Ishikawa (cell line): Measurements from ENCODE around the gene RAPGEF3.

Experiments
- CEBPB ChIP-seq: IDR thresholded peaks from 2 replicates; pipeline ENCODE4 v1.6.1; 2012
- EP300 ChIP-seq: IDR thresholded peaks from 2 replicates; pipeline ENCODE4 v1.6.1; 2012; ENCODE audit warnings: borderline replicate concordance
- FOXM1 ChIP-seq: IDR thresholded peaks from 2 replicates; pipeline ENCODE4 v1.6.1; 2012; ENCODE audit warnings: low read depth, borderline replicate concordance
- MAX ChIP-seq: IDR thresholded peaks from 2 replicates; pipeline ENCODE4 v1.6.1; 2012
- RAD21 ChIP-seq: IDR thresholded peaks from 2 replicates; pipeline ENCODE4 v1.6.1; 2012; ENCODE audit warnings: low read depth
- REST ChIP-seq: IDR thresholded peaks from 2 replicates; pipeline ENCODE4 v1.6.1; 2012; ENCODE audit warnings: low read depth, mild to moderate bottlenecking
- TAF1 ChIP-seq: IDR thresholded peaks from 2 replicates; pipeline ENCODE4 v1.6.1; 2012; ENCODE audit warnings: low read depth, mild to moderate bottlenecking
- TCF12 ChIP-seq: IDR thresholded peaks from 2 replicates; pipeline ENCODE4 v1.6.1; 2012; ENCODE audit warnings: low read depth
- USF1 ChIP-seq: IDR thresholded peaks from 2 replicates; pipeline ENCODE4 v1.6.1; 2012
- YY1 ChIP-seq: IDR thresholded peaks from 2 replicates; pipeline ENCODE4 v1.6.1; 2012; ENCODE audit warnings: low read depth
- ZBTB7A ChIP-seq: IDR thresholded peaks from 2 replicates; pipeline ENCODE4 v1.6.1; 2012; ENCODE audit warnings: low read depth

GRCh38 chr12:47686645-47687240 lies 71.9 kb downstream of the RAPGEF3 start:
- no peak for TF ChIP-seq USF1
- no peak for TF ChIP-seq TAF1
- no peak for TF ChIP-seq TCF12
- no peak for TF ChIP-seq YY1
- TF ChIP-seq RAD21 = peak; percentile 60
- TF ChIP-seq REST = no peak
- no peak for TF ChIP-seq CEBPB
- TF ChIP-seq MAX = no peak
- no peak for TF ChIP-seq EP300
- TF ChIP-seq ZBTB7A = no peak
- TF ChIP-seq FOXM1 = no peak
